OCI-LY3 (cell line): ENCODE measurements around the gene NPFFR1.
A peak's percentile ranks its signal among the peaks of the same experiment; 100 is the strongest.

Source experiments
- H2AFZ ChIP-seq: fragments of 200-600, 300-600 bp; shearing (Covaris generic); 2 replicates; pipeline ENCODE4 v1.6.0; 2014; ENCODE audit warnings: antibody characterized with exemption, low read depth, low read length
- H3K27ac ChIP-seq: fragments of 200-600, 300-600 bp; sonication (generic); 2 replicates; pipeline ENCODE4 v1.5.1; 2014; ENCODE audit warnings: mild to moderate bottlenecking, low read length, moderate library complexity, mixed read lengths
- H3K27me3 ChIP-seq: fragments of 200-600, 300-600 bp; sonication (generic); 2 replicates; pipeline ENCODE4 v1.6.1; 2014; ENCODE audit warnings: low read depth, low read length, mixed read lengths
- H3K36me3 ChIP-seq: fragments of 200-600, 300-600 bp; sonication (generic); replicated peaks from 2 replicates; pipeline ENCODE3; 2014; ENCODE audit warnings: low read depth, low read length, mixed read lengths
- H3K4me1 ChIP-seq: fragments of 300-600, 200-600 bp; sonication (generic); 2 replicates; pipeline ENCODE4 v1.6.1; 2014; ENCODE audit warnings: low read length, mixed read lengths
- H3K4me2 ChIP-seq: fragments of 200-600, 300-600 bp; sonication (generic); 2 replicates; pipeline ENCODE4 v1.6.1; 2014; ENCODE audit warnings: low read length, mixed read lengths
- H3K4me3 ChIP-seq: fragments of 300-600, 200-600 bp; sonication (generic); 2 replicates; pipeline ENCODE4 v1.5.1; 2014; ENCODE audit warnings: antibody characterized with exemption, mild to moderate bottlenecking, low read length, moderate library complexity
- H3K79me2 ChIP-seq: fragments of 300-600, 200-600 bp; shearing (Covaris generic); 2 replicates; pipeline ENCODE4 v1.6.1; 2014; ENCODE audit warnings: mild to moderate bottlenecking, low read length, mixed read lengths
- H3K9ac ChIP-seq: fragments of 300-600, 200-600 bp; shearing (Covaris generic); 2 replicates; pipeline ENCODE4 v1.6.0; 2014; ENCODE audit warnings: mild to moderate bottlenecking, low read length, moderate library complexity
- H3K9me3 ChIP-seq: fragments of 200-600, 300-600 bp; shearing (Covaris generic); 2 replicates; pipeline ENCODE4 v1.6.1; 2014; ENCODE audit warnings: low read length, mixed read lengths; ENCODE audit not compliant: insufficient read depth
- H4K20me1 ChIP-seq: fragments of 200-600, 300-600 bp; sonication (generic); 2 replicates; pipeline ENCODE4 v1.6.1; 2016; ENCODE audit warnings: low read length, mixed read lengths; ENCODE audit not compliant: insufficient read depth
- CTCF ChIP-seq: fragments of 200-600, 300-600 bp; sonication (generic); IDR thresholded peaks from 2 replicates; pipeline ENCODE4 v1.5.1; 2014; ENCODE audit warnings: antibody characterized with exemption, low read length, low read depth
- EZH2phosphoT487 ChIP-seq: fragments of 200-600 bp; shearing (Covaris generic); IDR thresholded peaks from 2 replicates; pipeline ENCODE4 v1.6.1; 2018; ENCODE audit warnings: antibody characterized with exemption, mixed run types, low read depth

NPFFR1 gene

GRCh38 chr10:70269741-70270140, 14.1 kb downstream of the NPFFR1 start:
- TF ChIP-seq CTCF, result no peak
- Histone ChIP-seq H3K4me2 (no peak overlapping the region), H2AFZ (no peak overlapping the region), H3K4me3 (no peak overlapping the region), H3K36me3 (no peaks in the 10 kb centered on the region), H3K4me1 (peaks cover 52% of the 10 kb centered on the region), H3K79me2 (no peaks in the 10 kb centered on the region), H3K9ac (no peak overlapping the region), H4K20me1 (no peaks in the 10 kb centered on the region), H3K9me3 (no peaks in the 10 kb centered on the region), H3K27me3 (no peaks in the 10 kb centered on the region), H3K27ac (no peak overlapping the region)

- no peaks in the 10 kb centered on the region for H3K27me3 ChIP-seq
- H3K9me3 ChIP-seq, result no peaks in the 10 kb centered on the region
- H3K36me3 ChIP-seq, result no peaks in the 10 kb centered on the region
- no peak overlapping the region for H3K27ac ChIP-seq
- H3K4me3 ChIP-seq, result no peak overlapping the region
- TF ChIP-seq EZH2phosphoT487 (no peak), CTCF (no peak)
- no peaks in the 10 kb centered on the region for H3K79me2 ChIP-seq
- H3K9ac ChIP-seq, result no peak overlapping the region
- H4K20me1 ChIP-seq, result no peaks in the 10 kb centered on the region
- no peak overlapping the region for H2AFZ ChIP-seq
- H3K4me2 ChIP-seq, result no peak overlapping the region
- peaks cover 39% of the 10 kb centered on the region for H3K4me1 ChIP-seq
These were observed 15.4 kb downstream of the NPFFR1 start for GRCh38 chr10:70268376-70268775.

- Histone ChIP-seq H2AFZ (no peak overlapping the region), H3K27ac (no peak overlapping the region), H3K4me1 (peaks cover 28% of the 10 kb centered on the region), H3K9ac (no peak overlapping the region), H3K9me3 (no peaks in the 10 kb centered on the region), H3K4me3 (no peak overlapping the region), H3K79me2 (no peaks in the 10 kb centered on the region), H3K4me2 (no peak overlapping the region), H3K27me3 (no peaks in the 10 kb centered on the region), H3K36me3 (no peaks in the 10 kb centered on the region), H4K20me1 (no peaks in the 10 kb centered on the region)
- TF ChIP-seq EZH2phosphoT487 (no peak), CTCF (peak; percentile 28; the same call in 1 of the 2 replicates)
These were observed 16.5 kb downstream of the NPFFR1 start for GRCh38 chr10:70267161-70267933.

- H3K4me2 ChIP-seq, result no peak overlapping the region
- no peaks in the 10 kb centered on the region for H3K79me2 ChIP-seq
- H3K4me3 ChIP-seq, result no peak overlapping the region
- no peaks in the 10 kb centered on the region for H3K27me3 ChIP-seq
- TF ChIP-seq EZH2phosphoT487 (no peak), CTCF (no peak)
- no peak overlapping the region for H3K9ac ChIP-seq
- no peaks in the 10 kb centered on the region for H3K9me3 ChIP-seq
- H3K36me3 ChIP-seq, result no peaks in the 10 kb centered on the region
- H3K4me1 ChIP-seq, result peaks cover 22% of the 10 kb centered on the region
- no peaks in the 10 kb centered on the region for H4K20me1 ChIP-seq
- no peak overlapping the region for H3K27ac ChIP-seq
- no peak overlapping the region for H2AFZ ChIP-seq
These were observed 17.1 kb downstream of the NPFFR1 start for GRCh38 chr10:70266701-70267100.
